ENCODE measurements around the gene ENO4.

The ENO4 gene

DNA sequence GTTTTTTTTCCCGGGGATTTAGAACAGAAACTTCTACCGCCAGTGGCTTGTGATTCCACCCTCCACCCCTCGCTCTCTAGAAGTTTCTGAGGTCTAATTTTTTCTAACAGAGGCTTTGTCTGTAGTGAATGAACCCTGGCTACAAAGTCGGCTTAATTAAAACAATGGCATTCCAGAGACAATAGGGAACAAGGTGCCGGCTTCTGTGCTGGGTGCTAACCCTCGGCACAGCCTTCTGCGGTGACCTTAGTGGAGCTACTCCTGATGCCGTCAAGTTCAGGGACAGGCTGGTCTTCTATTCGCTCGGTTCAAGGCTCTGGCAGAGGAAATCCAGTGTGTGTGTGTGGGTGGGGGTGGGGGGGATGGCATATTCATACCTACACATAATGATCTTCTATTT is 32.1 kb upstream of the ENO4 start:
- no peak overlapping the region for H3K4me3 ChIP-seq (replicated peaks in 1 of 2; ENCODE audit: low read depth in 2 of 2, low read length in 2 of 2)
- DNase-seq (ENCODE audit: low read depth in 2 of 2) = no peak
- TF ChIP-seq CTCF (IDR thresholded peaks at IDR 0.05; ENCODE audit: low read depth, low read length) = no peak

DNA sequence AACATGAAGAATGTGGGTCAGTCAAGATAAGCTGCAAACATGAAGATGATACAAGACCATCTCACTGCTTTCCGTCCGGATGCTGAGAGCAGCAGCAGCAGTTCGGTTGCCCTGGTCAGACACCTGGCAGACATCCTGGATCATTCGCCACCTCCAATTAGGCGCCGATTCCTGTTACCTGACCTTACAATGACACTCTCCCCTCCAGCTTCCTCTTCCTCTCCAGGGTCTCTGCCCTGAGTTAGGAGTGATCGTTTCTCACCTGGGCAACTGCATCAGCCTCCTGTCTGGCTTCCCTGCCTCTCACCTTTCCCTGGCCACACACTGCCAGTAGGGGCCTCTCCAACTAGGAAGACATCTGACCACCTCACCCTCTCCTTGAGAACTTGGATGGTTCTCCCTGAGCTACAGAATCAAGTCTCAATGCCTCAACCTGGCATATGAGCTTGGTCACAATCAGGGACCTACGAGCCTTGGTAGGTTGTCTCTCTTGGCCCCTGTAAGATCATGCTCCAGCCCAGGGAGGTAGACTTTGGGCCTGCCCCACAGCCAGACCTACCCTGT is 31.4 kb upstream of the ENO4 start:
- no peak overlapping the region for H3K4me3 ChIP-seq (replicated peaks in 1 of 2; ENCODE audit: low read depth in 2 of 2, low read length in 2 of 2)
- TF ChIP-seq CTCF (IDR thresholded peaks at IDR 0.05; ENCODE audit: low read depth, low read length) = no peak
- DNase-seq (ENCODE audit: low read depth in 2 of 2) = no peak

- no peak for TF ChIP-seq CTCF (IDR thresholded peaks at IDR 0.05; ENCODE audit: low read depth, low read length)
- H3K4me3 ChIP-seq (replicated peaks in 1 of 2; ENCODE audit: low read depth in 2 of 2, low read length in 2 of 2) = no peak overlapping the region
- DNase-seq (ENCODE audit: low read depth in 2 of 2) = no peak
Measured at GRCh38 chr10:116819999-116820677, 29.2 kb upstream of the ENO4 start.

DNA sequence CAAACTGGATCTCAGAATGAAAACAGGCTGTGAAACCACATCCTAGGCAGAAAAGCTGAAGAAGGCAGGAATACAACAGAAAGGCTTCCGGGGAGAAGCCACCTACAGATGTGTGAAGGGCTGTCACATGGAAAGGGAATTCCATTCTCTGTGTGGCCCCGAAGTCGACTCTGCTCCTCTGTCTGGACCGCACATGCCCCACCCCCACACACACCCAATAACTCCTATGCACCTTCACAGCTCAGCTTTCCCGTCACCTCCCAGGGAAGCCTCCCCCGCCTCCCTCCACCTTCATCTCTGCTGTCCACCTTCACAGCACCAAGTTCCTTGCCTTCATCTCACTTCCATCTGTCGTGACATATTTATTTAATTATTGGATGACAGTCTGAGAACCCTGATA is 23.4 kb upstream of the ENO4 start:
- TF ChIP-seq CTCF (IDR thresholded peaks at IDR 0.05; ENCODE audit: low read depth, low read length) = no peak
- H3K4me3 ChIP-seq (replicated peaks in 1 of 2; ENCODE audit: low read depth in 2 of 2, low read length in 2 of 2) = no peak overlapping the region
- no peak for DNase-seq (ENCODE audit: low read depth in 2 of 2)

- no peak for DNase-seq (ENCODE audit: low read depth in 2 of 2)
- TF ChIP-seq CTCF (IDR thresholded peaks at IDR 0.05; ENCODE audit: low read depth, low read length) = no peak
- no peak overlapping the region for H3K4me3 ChIP-seq (replicated peaks in 1 of 2; ENCODE audit: low read depth in 2 of 2, low read length in 2 of 2)
Measured at GRCh38 chr10:116826803-116827202, 22.5 kb upstream of the ENO4 start.

DNA sequence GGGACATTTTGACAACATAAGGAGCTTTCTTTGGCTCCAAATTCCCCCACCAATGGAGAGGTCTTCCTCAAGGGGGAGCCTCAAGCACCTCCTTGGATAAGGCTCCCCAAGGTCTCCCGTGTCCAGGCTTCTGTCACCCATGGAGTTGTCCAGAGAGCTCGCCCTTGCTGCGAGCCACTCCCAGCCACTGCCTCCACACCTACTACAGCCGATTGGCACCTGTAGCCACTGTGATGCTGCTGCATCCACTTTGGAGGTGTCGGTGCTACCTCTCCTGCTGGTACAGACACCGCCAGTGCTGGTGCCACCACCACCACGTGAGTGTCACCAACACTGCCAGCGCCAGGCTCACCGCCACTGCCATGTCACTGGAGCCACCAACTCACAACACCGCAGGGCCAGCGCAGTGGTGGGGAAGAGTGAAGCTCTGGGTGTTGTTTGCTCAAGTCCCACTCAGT is 22.1 kb upstream of the ENO4 start:
- no peak overlapping the region for H3K4me3 ChIP-seq (replicated peaks in 1 of 2; ENCODE audit: low read depth in 2 of 2, low read length in 2 of 2)
- TF ChIP-seq CTCF (IDR thresholded peaks at IDR 0.05; ENCODE audit: low read depth, low read length) = no peak
- no peak for DNase-seq (ENCODE audit: low read depth in 2 of 2)

All from cardiac fibroblast (primary cell).